Adrenal gland (tissue), 12 donors: ENCODE measurements around the gene CPOX. TPM values are rescaled to one million over a fixed set of nuclear protein-coding genes. Genes with fewer than 3 reads are reported as not detected.

ENCODE experiments used
- DNase-seq, 7 donors: peaks; one replicate each; pipeline ENCODE4 v3.0.0-alpha.2; 2019 to 2020
- H3K27ac ChIP-seq, 5 donors: fragments of 200-600 bp; sonication (generic) in 4 of 5; 1 replicate in 3 of 5; 2 replicates in 2 of 5; pipeline versions ENCODE4 v1.5.1 to v1.8.0; 2016 to 2020; ENCODE audit warnings: mild to moderate bottlenecking in 1 of 5
- H3K27me3 ChIP-seq: fragments of 200-600 bp; 2 replicates; pipeline ENCODE4 v1.8.0; 2021
- H3K36me3 ChIP-seq, 2 donors: fragments of 200-600 bp; replicated peaks in 1 of 2; 1 replicate in 1 of 2; 2 replicates in 1 of 2; pipeline versions ENCODE4 v1.5.1 to v1.8.0; 2018 to 2022
- H3K4me1 ChIP-seq, 2 donors: fragments of 200-600 bp; replicated peaks in 1 of 2; 1 replicate in 1 of 2; 2 replicates in 1 of 2; pipeline versions ENCODE4 v1.5.1 to v1.8.0; 2018 to 2021
- H3K4me3 ChIP-seq, 4 donors: fragments of 200-600 bp; sonication (generic) in 3 of 4; one replicate each; pipeline ENCODE4 v1.5.1; 2016 to 2018
- H3K9me3 ChIP-seq, 3 donors: fragments of 200-600 bp; sonication (generic) in 1 of 3; replicated peaks in 1 of 3; 1 replicate in 2 of 3; 2 replicates in 1 of 3; pipeline versions ENCODE4 v1.5.1 to v1.8.0; 2016 to 2021
- POLR2A ChIP-seq, 2 donors: fragments of 450-650 bp; IDR thresholded peaks; one replicate each; pipeline ENCODE4 v1.6.1; 2017; ENCODE audit warnings: antibody characterized with exemption in 2 of 2, mild to moderate bottlenecking in 2 of 2, moderate library complexity in 1 of 2
- WGBS, 4 donors: extraction: QIAGEN DNeasy Blood & Tissue Kit in 2 of 4; methylation state at CpG; one replicate each; pipeline versions ENCODE4 v1.1.5 to v1.1.7; 2013 to 2017; 5-methylcytosine and 5-hydroxymethylcytosine counted together
- intact Hi-C, 2 donors: fragments of 100-400 bp; cut with DNase I; formaldehyde crosslinking; loops; one replicate each; pipeline versions ENCODE4 v1.14.1 to v1.15.0; 2022 to 2023
- polyA plus RNA-seq, 3 donors: library from polyadenylated mRNA; stranded (reverse); fragments of 200-250 nt in 2 of 3; fragments of 350-450 nt in 1 of 3; fragmentation: Illumina TruSeq in 1 of 3; extraction: RNeasy Lipid Tissue Mini Kit (QIAGEN cat#74804) in 1 of 3; gene quantifications; one replicate each; pipeline ENCODE4 v1.2.3, GENCODE V29; 2013 to 2014
- total RNA-seq, 9 donors: library from RNA; depleted of rRNA in 4 of 9; stranded (reverse); fragments of >200 nt in 4 of 9; fragments of 120-200 nt in 1 of 9; fragmentation: NEBNext Ultra II Directional in 1 of 9; extraction: Animal tissue kit (Norgen Biotek cat#: 25700) in 1 of 9; gene quantifications; one replicate each; pipeline versions ENCODE4 v1.1.0 to v1.2.4, GENCODE V29; 2013 to 2023
- TF ChIP-seq, protein P1 (sequence below), 6 experiments: fragments of 450-650 bp in 4 of 6; fragments of 200-600 bp in 2 of 6; sonication (generic) in 1 of 6; IDR thresholded peaks; 1 replicate in 5 of 6; 2 replicates in 1 of 6; pipeline versions ENCODE4 v1.5.1 to v1.8.0; 2016 to 2021; ENCODE audit warnings: antibody characterized with exemption in 6 of 6, mild to moderate bottlenecking in 2 of 6, moderate library complexity in 1 of 6
- donor health status: healthy with polysubstance abuse.
- donor health status: Bipolar disorder and iron deficiency.
- donor health status: DM: yes; HTN: yes; CAD: no.
- donor health status: DM: no; HTN: no; CAD: no.
- donor health status: DM: no; HTN: no; CAD: no.
- donor health status: DM: yes; HTN: yes; CAD: no.

CPOX gene
- total and polyA plus RNA-seq, 12 donors = 9.0 to 59.8 (median 21.7) TPM

- no peak for DNase-seq
- TF ChIP-seq, protein P1, sequence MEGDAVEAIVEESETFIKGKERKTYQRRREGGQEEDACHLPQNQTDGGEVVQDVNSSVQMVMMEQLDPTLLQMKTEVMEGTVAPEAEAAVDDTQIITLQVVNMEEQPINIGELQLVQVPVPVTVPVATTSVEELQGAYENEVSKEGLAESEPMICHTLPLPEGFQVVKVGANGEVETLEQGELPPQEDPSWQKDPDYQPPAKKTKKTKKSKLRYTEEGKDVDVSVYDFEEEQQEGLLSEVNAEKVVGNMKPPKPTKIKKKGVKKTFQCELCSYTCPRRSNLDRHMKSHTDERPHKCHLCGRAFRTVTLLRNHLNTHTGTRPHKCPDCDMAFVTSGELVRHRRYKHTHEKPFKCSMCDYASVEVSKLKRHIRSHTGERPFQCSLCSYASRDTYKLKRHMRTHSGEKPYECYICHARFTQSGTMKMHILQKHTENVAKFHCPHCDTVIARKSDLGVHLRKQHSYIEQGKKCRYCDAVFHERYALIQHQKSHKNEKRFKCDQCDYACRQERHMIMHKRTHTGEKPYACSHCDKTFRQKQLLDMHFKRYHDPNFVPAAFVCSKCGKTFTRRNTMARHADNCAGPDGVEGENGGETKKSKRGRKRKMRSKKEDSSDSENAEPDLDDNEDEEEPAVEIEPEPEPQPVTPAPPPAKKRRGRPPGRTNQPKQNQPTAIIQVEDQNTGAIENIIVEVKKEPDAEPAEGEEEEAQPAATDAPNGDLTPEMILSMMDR (IDR thresholded peaks at IDR 0.05) = no peak
- TF ChIP-seq POLR2A (IDR thresholded peaks at IDR 0.05) = no peak
- intact Hi-C loops = loop anchor here in 1 of 2 donors (5.0 kb wide), 1 partner anchor 398 kb away; no protein-coding TSS in a partner anchor
These were observed 1.4 kb upstream of the CPOX start for GRCh38 chr3:98594628-98595324.

DNA sequence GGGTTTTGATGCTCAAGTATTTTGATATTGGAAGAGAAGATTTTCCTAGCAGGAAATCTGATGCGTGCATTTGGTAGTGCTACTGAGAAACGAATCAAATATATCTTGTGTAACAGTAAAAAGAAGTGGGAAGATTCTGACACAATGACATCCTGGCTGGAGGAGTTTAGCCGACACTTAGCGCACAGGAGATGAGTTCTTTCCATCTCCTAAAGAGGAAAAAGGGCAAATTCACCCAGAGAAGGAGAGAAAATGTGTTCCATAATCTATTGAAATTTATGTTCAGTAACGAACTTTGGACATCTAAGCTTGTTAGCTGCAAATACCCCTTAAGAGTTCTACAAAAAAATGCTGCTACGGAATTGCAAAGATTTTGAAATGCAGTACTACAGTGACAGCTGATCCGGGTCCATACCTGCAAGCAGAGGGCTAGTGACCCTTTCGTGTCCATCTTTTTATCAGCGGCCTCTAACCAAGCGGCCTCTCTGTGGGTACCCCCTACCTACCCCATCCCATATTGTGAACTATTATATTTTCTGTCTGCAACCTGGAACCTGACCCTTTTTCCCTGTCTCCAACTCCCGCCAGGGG lies 971 bp downstream of the CPOX start:
- TF ChIP-seq, protein P1 (IDR thresholded peaks at IDR 0.05) = no peak
- no peak for TF ChIP-seq POLR2A (IDR thresholded peaks at IDR 0.05)
- 22 to 34% (median 28%) methylated on average over 11 of the region's 11 CpGs for WGBS, 4 donors
- Histone ChIP-seq H3K27ac (no peak overlapping the region), H3K4me1 (peaks cover 13 to 30% of the 10 kb centered on the region in 2 donors), H3K4me3 (peak overlapping the region; percentile 46 to 91 (median 60)), H3K27me3 (no peaks in the 10 kb centered on the region), H3K36me3 (peaks cover 0 to 24% of the 10 kb centered on the region in 2 donors), H3K9me3 (no peaks in the 10 kb centered on the region)
- intact Hi-C loops = no loop called here
- no peak for DNase-seq

More at GRCh38 chr3:98594628-98595324, 1.4 kb upstream of the CPOX start:
- Histone ChIP-seq H3K4me1 (peaks cover 13 to 30% of the 10 kb centered on the region in 2 donors), H3K27me3 (no peaks in the 10 kb centered on the region), H3K36me3 (peaks cover 0 to 13% of the 10 kb centered on the region in 2 donors), H3K27ac (no peak overlapping the region), H3K4me3 (no peak overlapping the region), H3K9me3 (no peaks in the 10 kb centered on the region)
- 83 to 93% (median 88%) methylated on average over 5 of the region's 5 CpGs for WGBS, 4 donors

DNA sequence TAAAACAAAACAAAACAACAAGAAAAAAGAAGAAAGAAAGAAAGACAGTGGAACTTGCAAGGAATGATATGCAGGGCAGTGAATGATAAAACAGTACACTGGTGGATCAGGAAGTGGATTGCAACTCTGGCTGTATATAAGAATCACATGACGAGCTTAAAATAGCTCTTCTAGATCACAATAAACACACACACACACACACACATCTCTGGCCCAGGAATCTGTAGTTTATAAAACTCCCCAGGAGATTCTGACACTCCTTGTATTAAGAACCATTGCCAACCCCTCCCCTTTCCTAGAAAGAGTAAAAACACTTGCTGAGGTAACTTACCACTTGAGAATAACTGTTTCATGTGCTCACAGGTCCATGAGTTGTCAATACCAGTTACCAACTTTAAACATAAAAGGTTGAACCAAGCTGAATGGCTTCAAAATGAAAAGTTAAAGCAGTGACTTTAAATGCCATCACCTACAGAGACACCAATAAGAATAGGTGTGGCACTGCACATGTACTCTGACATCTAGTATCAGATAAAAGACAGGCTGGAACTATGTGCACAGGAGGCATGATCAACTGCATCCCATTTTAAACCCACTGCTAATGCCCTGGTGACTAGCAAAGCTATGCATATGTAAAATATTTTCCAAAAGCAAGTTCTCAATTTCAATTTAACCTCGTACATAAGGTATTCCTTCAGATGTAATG lies 3.9 kb downstream of the CPOX start:
- no peak overlapping the region for H3K4me3 ChIP-seq
- TF ChIP-seq, protein P1 (IDR thresholded peaks at IDR 0.05) = no peak
- TF ChIP-seq POLR2A (IDR thresholded peaks at IDR 0.05) = no peak
- no peaks in the 10 kb centered on the region for H3K27me3 ChIP-seq
- H3K4me1 ChIP-seq = peaks cover 13 to 30% of the 10 kb centered on the region in 2 donors
- WGBS, 4 donors = 72 to 78% (median 76%) methylated on average over 2 of the region's 2 CpGs
- peaks cover 0 to 31% of the 10 kb centered on the region in 2 donors for H3K36me3 ChIP-seq
- no peaks in the 10 kb centered on the region for H3K9me3 ChIP-seq
- intact Hi-C loops = no loop called here
- no peak for DNase-seq
- no peak overlapping the region for H3K27ac ChIP-seq

DNA sequence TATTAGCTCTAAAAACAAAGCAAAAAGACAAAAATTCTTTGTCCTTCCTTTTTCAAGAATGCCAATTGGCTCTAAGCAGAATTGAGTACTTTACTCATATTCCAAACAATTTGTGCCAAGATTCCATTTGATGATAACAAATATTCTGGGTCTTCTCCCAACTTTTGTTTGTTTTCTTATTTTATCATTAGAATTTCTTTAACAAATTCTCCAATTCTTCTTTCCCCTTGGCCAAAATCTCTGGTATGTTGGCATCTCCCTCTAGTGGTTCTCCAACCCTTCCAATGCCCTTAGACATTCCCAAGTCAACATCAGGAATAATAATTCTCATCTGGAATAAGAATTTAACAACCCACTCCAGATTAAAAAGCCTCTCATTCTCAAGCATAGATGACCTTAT lies 5.3 kb downstream of the CPOX start:
- H3K27ac ChIP-seq = no peak overlapping the region
- no peaks in the 10 kb centered on the region for H3K9me3 ChIP-seq
- no peaks in the 10 kb centered on the region for H3K27me3 ChIP-seq
- no peak overlapping the region for H3K4me3 ChIP-seq
- TF ChIP-seq POLR2A (IDR thresholded peaks at IDR 0.05) = no peak
- TF ChIP-seq, protein P1 (IDR thresholded peaks at IDR 0.05) = no peak
- intact Hi-C loops = no loop called here
- H3K36me3 ChIP-seq = peaks cover 0 to 37% of the 10 kb centered on the region in 2 donors
- H3K4me1 ChIP-seq = peaks cover 13 to 27% of the 10 kb centered on the region in 2 donors
- no peak for DNase-seq
